ENCODE results near the gene WDR27.

The WDR27 gene

GRCh38 chr6:169635345-169635744, 66.5 kb downstream of the WDR27 start:
- H3K27me3 ChIP-seq (ENCODE audit: control insufficient read depth in 1 of 2, insufficient read depth in 2 of 2, low read length in 2 of 2), result no peaks in the 10 kb centered on the region
- peaks cover 22% of the 10 kb centered on the region for H3K36me3 ChIP-seq (ENCODE audit: insufficient read depth, low read length)
- no peaks in the 10 kb centered on the region for H3K4me1 ChIP-seq (ENCODE audit: insufficient read depth, low read length)

GRCh38 chr6:169632841-169633240, 69.0 kb downstream of the WDR27 start:
- Histone ChIP-seq H3K9me3 (ENCODE audit: low read length) (no peaks in the 10 kb centered on the region), H3K27ac (ENCODE audit: low read depth, low read length) (no peak overlapping the region), H3K36me3 (ENCODE audit: insufficient read depth, low read length) (peaks cover 22% of the 10 kb centered on the region), H3K4me1 (ENCODE audit: insufficient read depth, low read length) (no peaks in the 10 kb centered on the region), H3K4me3 (ENCODE audit: low read depth in 1 of 2, low read length in 2 of 2) (no peak overlapping the region), H3K9ac (ENCODE audit: low read length) (no peak overlapping the region), H3K27me3 (ENCODE audit: control insufficient read depth in 1 of 2, insufficient read depth in 2 of 2, low read length in 2 of 2) (no peaks in the 10 kb centered on the region)

More at GRCh38 chr6:169635345-169635744, 66.5 kb downstream of the WDR27 start:
- H3K27ac ChIP-seq (ENCODE audit: low read depth, low read length), result no peak overlapping the region
- no peak overlapping the region for H3K4me3 ChIP-seq (ENCODE audit: low read depth in 1 of 2, low read length in 2 of 2)
- H3K9me3 ChIP-seq (ENCODE audit: low read length), result no peaks in the 10 kb centered on the region
- H3K9ac ChIP-seq (ENCODE audit: low read length), result no peak overlapping the region

- Histone ChIP-seq H3K27ac (ENCODE audit: low read depth, low read length) (no peak overlapping the region), H3K4me1 (ENCODE audit: insufficient read depth, low read length) (no peaks in the 10 kb centered on the region), H3K27me3 (ENCODE audit: control insufficient read depth in 1 of 2, insufficient read depth in 2 of 2, low read length in 2 of 2) (no peaks in the 10 kb centered on the region), H3K9me3 (ENCODE audit: low read length) (no peaks in the 10 kb centered on the region), H3K36me3 (ENCODE audit: insufficient read depth, low read length) (peaks cover 36% of the 10 kb centered on the region), H3K9ac (ENCODE audit: low read length) (no peak overlapping the region), H3K4me3 (ENCODE audit: low read depth in 1 of 2, low read length in 2 of 2) (no peak overlapping the region)
These were observed 72.6 kb downstream of the WDR27 start for GRCh38 chr6:169629256-169629655.

- no peak overlapping the region for H3K9ac ChIP-seq (ENCODE audit: low read length)
- H3K36me3 ChIP-seq (ENCODE audit: insufficient read depth, low read length), result peaks cover 33% of the 10 kb centered on the region
- H3K4me1 ChIP-seq (ENCODE audit: insufficient read depth, low read length), result no peaks in the 10 kb centered on the region
- H3K27me3 ChIP-seq (ENCODE audit: control insufficient read depth in 1 of 2, insufficient read depth in 2 of 2, low read length in 2 of 2), result no peaks in the 10 kb centered on the region
- H3K27ac ChIP-seq (ENCODE audit: low read depth, low read length), result no peak overlapping the region
- H3K9me3 ChIP-seq (ENCODE audit: low read length), result no peaks in the 10 kb centered on the region
- no peak overlapping the region for H3K4me3 ChIP-seq (ENCODE audit: low read depth in 1 of 2, low read length in 2 of 2)
These were observed 73.9 kb downstream of the WDR27 start for GRCh38 chr6:169627736-169628607.

- H3K27me3 ChIP-seq (ENCODE audit: control insufficient read depth in 1 of 2, insufficient read depth in 2 of 2, low read length in 2 of 2), result no peaks in the 10 kb centered on the region
- H3K36me3 ChIP-seq (ENCODE audit: insufficient read depth, low read length), result peaks cover 33% of the 10 kb centered on the region
- no peaks in the 10 kb centered on the region for H3K9me3 ChIP-seq (ENCODE audit: low read length)
- H3K4me3 ChIP-seq (ENCODE audit: low read depth in 1 of 2, low read length in 2 of 2), result no peak overlapping the region
- no peak overlapping the region for H3K9ac ChIP-seq (ENCODE audit: low read length)
- no peak overlapping the region for H3K27ac ChIP-seq (ENCODE audit: low read depth, low read length)
- no peaks in the 10 kb centered on the region for H3K4me1 ChIP-seq (ENCODE audit: insufficient read depth, low read length)
These were observed 75.2 kb downstream of the WDR27 start for GRCh38 chr6:169626649-169627048.

- H3K9ac ChIP-seq (ENCODE audit: low read length), result no peak overlapping the region
- no peaks in the 10 kb centered on the region for H3K27me3 ChIP-seq (ENCODE audit: control insufficient read depth in 1 of 2, insufficient read depth in 2 of 2, low read length in 2 of 2)
- H3K9me3 ChIP-seq (ENCODE audit: low read length), result no peaks in the 10 kb centered on the region
These were observed 75.7 kb downstream of the WDR27 start for GRCh38 chr6:169626169-169626568.

GRCh38 chr6:169625376-169625775, 76.5 kb downstream of the WDR27 start:
- no peak overlapping the region for H3K9ac ChIP-seq (ENCODE audit: low read length)
- H3K27me3 ChIP-seq (ENCODE audit: control insufficient read depth in 1 of 2, insufficient read depth in 2 of 2, low read length in 2 of 2), result no peaks in the 10 kb centered on the region
- no peak overlapping the region for H3K27ac ChIP-seq (ENCODE audit: low read depth, low read length)
- H3K9me3 ChIP-seq (ENCODE audit: low read length), result no peaks in the 10 kb centered on the region
- H3K36me3 ChIP-seq (ENCODE audit: insufficient read depth, low read length), result peaks cover 29% of the 10 kb centered on the region
- H3K4me3 ChIP-seq (ENCODE audit: low read depth in 1 of 2, low read length in 2 of 2), result no peak overlapping the region
- no peaks in the 10 kb centered on the region for H3K4me1 ChIP-seq (ENCODE audit: insufficient read depth, low read length)

More at GRCh38 chr6:169626169-169626568, 75.7 kb downstream of the WDR27 start:
- Histone ChIP-seq H3K27ac (ENCODE audit: low read depth, low read length) (no peak overlapping the region), H3K4me1 (ENCODE audit: insufficient read depth, low read length) (no peaks in the 10 kb centered on the region), H3K36me3 (ENCODE audit: insufficient read depth, low read length) (peaks cover 33% of the 10 kb centered on the region), H3K4me3 (ENCODE audit: low read depth in 1 of 2, low read length in 2 of 2) (no peak overlapping the region)

- Histone ChIP-seq H3K27ac (ENCODE audit: low read depth, low read length) (no peak overlapping the region), H3K4me1 (ENCODE audit: insufficient read depth, low read length) (no peaks in the 10 kb centered on the region)
These were observed 77.0 kb downstream of the WDR27 start for GRCh38 chr6:169624785-169625184.

GRCh38 chr6:169623975-169624374, 77.9 kb downstream of the WDR27 start:
- Histone ChIP-seq H3K4me1 (ENCODE audit: insufficient read depth, low read length) (no peaks in the 10 kb centered on the region), H3K9me3 (ENCODE audit: low read length) (no peaks in the 10 kb centered on the region), H3K9ac (ENCODE audit: low read length) (no peak overlapping the region), H3K27me3 (ENCODE audit: control insufficient read depth in 1 of 2, insufficient read depth in 2 of 2, low read length in 2 of 2) (no peaks in the 10 kb centered on the region), H3K36me3 (ENCODE audit: insufficient read depth, low read length) (peaks cover 29% of the 10 kb centered on the region), H3K27ac (ENCODE audit: low read depth, low read length) (no peak overlapping the region), H3K4me3 (ENCODE audit: low read depth in 1 of 2, low read length in 2 of 2) (no peak overlapping the region)

More at GRCh38 chr6:169624785-169625184, 77.0 kb downstream of the WDR27 start:
- H3K9me3 ChIP-seq (ENCODE audit: low read length), result no peaks in the 10 kb centered on the region
- peaks cover 29% of the 10 kb centered on the region for H3K36me3 ChIP-seq (ENCODE audit: insufficient read depth, low read length)
- H3K9ac ChIP-seq (ENCODE audit: low read length), result no peak overlapping the region
- no peaks in the 10 kb centered on the region for H3K27me3 ChIP-seq (ENCODE audit: control insufficient read depth in 1 of 2, insufficient read depth in 2 of 2, low read length in 2 of 2)
- no peak overlapping the region for H3K4me3 ChIP-seq (ENCODE audit: low read depth in 1 of 2, low read length in 2 of 2)

GRCh38 chr6:169623343-169623742, 78.5 kb downstream of the WDR27 start:
- H3K9me3 ChIP-seq (ENCODE audit: low read length), result no peaks in the 10 kb centered on the region
- H3K27me3 ChIP-seq (ENCODE audit: control insufficient read depth in 1 of 2, insufficient read depth in 2 of 2, low read length in 2 of 2), result no peaks in the 10 kb centered on the region
- peaks cover 29% of the 10 kb centered on the region for H3K36me3 ChIP-seq (ENCODE audit: insufficient read depth, low read length)
- no peak overlapping the region for H3K9ac ChIP-seq (ENCODE audit: low read length)
- no peaks in the 10 kb centered on the region for H3K4me1 ChIP-seq (ENCODE audit: insufficient read depth, low read length)
- H3K27ac ChIP-seq (ENCODE audit: low read depth, low read length), result no peak overlapping the region
- H3K4me3 ChIP-seq (ENCODE audit: low read depth in 1 of 2, low read length in 2 of 2), result no peak overlapping the region

GRCh38 chr6:169622618-169623017, 79.2 kb downstream of the WDR27 start:
- H3K36me3 ChIP-seq (ENCODE audit: insufficient read depth, low read length), result peaks cover 28% of the 10 kb centered on the region
- no peak overlapping the region for H3K9ac ChIP-seq (ENCODE audit: low read length)
- no peaks in the 10 kb centered on the region for H3K9me3 ChIP-seq (ENCODE audit: low read length)
- H3K4me3 ChIP-seq (ENCODE audit: low read depth in 1 of 2, low read length in 2 of 2), result no peak overlapping the region
- H3K4me1 ChIP-seq (ENCODE audit: insufficient read depth, low read length), result no peaks in the 10 kb centered on the region
- no peaks in the 10 kb centered on the region for H3K27me3 ChIP-seq (ENCODE audit: control insufficient read depth in 1 of 2, insufficient read depth in 2 of 2, low read length in 2 of 2)
- H3K27ac ChIP-seq (ENCODE audit: low read depth, low read length), result no peak overlapping the region

- Histone ChIP-seq H3K36me3 (ENCODE audit: insufficient read depth, low read length) (peaks cover 19% of the 10 kb centered on the region), H3K9me3 (ENCODE audit: low read length) (no peaks in the 10 kb centered on the region), H3K4me3 (ENCODE audit: low read depth in 1 of 2, low read length in 2 of 2) (no peak overlapping the region), H3K9ac (ENCODE audit: low read length) (no peak overlapping the region), H3K27ac (ENCODE audit: low read depth, low read length) (no peak overlapping the region), H3K27me3 (ENCODE audit: control insufficient read depth in 1 of 2, insufficient read depth in 2 of 2, low read length in 2 of 2) (no peaks in the 10 kb centered on the region), H3K4me1 (ENCODE audit: insufficient read depth, low read length) (no peaks in the 10 kb centered on the region)
These were observed 80.5 kb downstream of the WDR27 start for GRCh38 chr6:169621311-169621710.
